Common myeloid progenitor, CD34-positive (primary cell): ENCODE results near the gene RPEL1.
"Not testable (repeated sequence)": the region's sequence is repeated elsewhere in the genome, so short reads cannot be mapped to it uniquely, and the experiment has no call there.

Source experiments
- CTCF ChIA-PET: fragments of 350-600 bp; sonication (Branson Sonifier 250); formaldehyde crosslinking; loops from one replicate; lab custom pipeline; 2021; ENCODE audit warnings: antibody characterized with exemption; lab: Charles Lee
- POLR2A ChIA-PET: fragments of 350-600 bp; sonication (Branson Sonifier 250); formaldehyde crosslinking; loops from one replicate; lab custom pipeline; 2021; ENCODE audit warnings: antibody characterized with exemption; lab: Charles Lee
- DNase-seq, 3 donors: peaks; one replicate each; pipeline versions ENCODE4 v3.0.0 to v3.0.0-alpha.2; 2013
- H3K27ac ChIP-seq, 2 experiments: 1 replicate in 1 of 2; 2 replicates in 1 of 2; pipeline ENCODE4 v1.7.0; 2013; ENCODE audit warnings: inconsistent platforms in 2 of 2, low read length in 2 of 2, mild to moderate bottlenecking in 2 of 2, low read depth in 1 of 2, moderate library complexity in 1 of 2; ENCODE audit not compliant: severe bottlenecking in 2 of 2, insufficient read depth in 1 of 2, poor library complexity in 1 of 2
- H3K27me3 ChIP-seq, 5 experiments: replicated peaks in 2 of 5; 1 replicate in 3 of 5; 2 replicates in 2 of 5; pipeline versions ENCODE4 v1.6.1 to v1.7.0; 2013; ENCODE audit warnings: low read length in 4 of 5, mild to moderate bottlenecking in 2 of 5, moderate library complexity in 2 of 5, inconsistent platforms in 1 of 5; ENCODE audit not compliant: insufficient read depth in 5 of 5, control insufficient read depth in 4 of 5
- H3K36me3 ChIP-seq, 4 experiments: 1 replicate in 2 of 4; 2 replicates in 2 of 4; pipeline versions ENCODE4 v1.6.1 to v1.7.0; 2013; ENCODE audit warnings: low read length in 3 of 4, control low read depth in 1 of 4, mild to moderate bottlenecking in 1 of 4; ENCODE audit not compliant: control insufficient read depth in 4 of 4, insufficient read depth in 4 of 4
- H3K4me1 ChIP-seq, 4 experiments: 1 replicate in 3 of 4; 2 replicates in 1 of 4; pipeline versions ENCODE4 v1.6.1 to v1.7.1; 2013; ENCODE audit warnings: low read length in 3 of 4, mild to moderate bottlenecking in 3 of 4, control low read depth in 1 of 4, inconsistent platforms in 1 of 4, moderate library complexity in 1 of 4; ENCODE audit not compliant: control insufficient read depth in 4 of 4, insufficient read depth in 4 of 4; ENCODE audit errors: control extremely low read depth in 1 of 4
- H3K4me3 ChIP-seq, 7 experiments: 1 replicate in 4 of 7; 2 replicates in 3 of 7; pipeline versions ENCODE4 v1.5.1 to v1.7.0; 2013; ENCODE audit warnings: mild to moderate bottlenecking in 7 of 7, low read length in 6 of 7, moderate library complexity in 6 of 7, inconsistent platforms in 2 of 7, low read depth in 2 of 7, control low read depth in 1 of 7; ENCODE audit not compliant: insufficient read depth in 4 of 7, control insufficient read depth in 1 of 7; ENCODE audit errors: extremely low read depth in 1 of 7
- H3K9me3 ChIP-seq, 5 experiments: 1 replicate in 4 of 5; 2 replicates in 1 of 5; pipeline versions ENCODE4 v1.6.1 to v1.7.1; 2013; ENCODE audit warnings: low read length in 4 of 5, mild to moderate bottlenecking in 2 of 5, inconsistent platforms in 1 of 5, low read depth in 1 of 5, moderate library complexity in 1 of 5; ENCODE audit not compliant: control insufficient read depth in 4 of 5, insufficient read depth in 2 of 5; ENCODE audit errors: control extremely low read depth in 1 of 5
- WGBS: methylation state at CpG from one replicate; pipeline ENCODE4 v1.1.5; 2013; ENCODE audit not compliant: insufficient coverage; 5-methylcytosine and 5-hydroxymethylcytosine counted together

RPEL1 gene

DNA sequence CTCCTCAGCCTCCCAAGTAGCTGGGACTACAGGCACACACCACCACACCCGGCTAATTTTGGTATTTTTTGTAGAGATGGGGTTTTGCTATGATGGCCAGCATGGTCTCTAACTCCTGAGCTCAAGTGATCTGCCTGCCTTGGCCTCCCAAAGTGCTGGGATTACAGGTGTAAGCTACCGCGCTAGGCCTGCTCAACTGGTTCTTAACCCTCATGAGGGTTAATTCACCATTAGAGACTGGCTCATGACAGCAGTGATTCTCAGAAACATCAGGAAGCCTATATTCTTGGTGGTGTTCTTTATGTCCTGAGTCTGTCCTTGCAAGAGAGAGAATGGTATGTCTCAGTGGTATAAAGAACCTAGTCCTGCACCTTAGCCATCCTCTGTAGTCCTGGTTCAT lies 42.2 kb upstream of the RPEL1 start:
- Histone ChIP-seq H3K4me1 (peaks cover 0 to 22% (median 5%) of the 10 kb centered on the region in 4 experiments), H3K27me3 (no peaks in the 10 kb centered on the region), H3K4me3 (no peak overlapping the region), H3K27ac (no peak overlapping the region), H3K9me3 (no peaks in the 10 kb centered on the region), H3K36me3 (no peaks in the 10 kb centered on the region)
- CTCF ChIA-PET, result no interaction called here
- WGBS, result 92% methylated on average over 2 of the region's 3 CpGs
- no peak for DNase-seq
- POLR2A ChIA-PET, result no interaction called here

DNA sequence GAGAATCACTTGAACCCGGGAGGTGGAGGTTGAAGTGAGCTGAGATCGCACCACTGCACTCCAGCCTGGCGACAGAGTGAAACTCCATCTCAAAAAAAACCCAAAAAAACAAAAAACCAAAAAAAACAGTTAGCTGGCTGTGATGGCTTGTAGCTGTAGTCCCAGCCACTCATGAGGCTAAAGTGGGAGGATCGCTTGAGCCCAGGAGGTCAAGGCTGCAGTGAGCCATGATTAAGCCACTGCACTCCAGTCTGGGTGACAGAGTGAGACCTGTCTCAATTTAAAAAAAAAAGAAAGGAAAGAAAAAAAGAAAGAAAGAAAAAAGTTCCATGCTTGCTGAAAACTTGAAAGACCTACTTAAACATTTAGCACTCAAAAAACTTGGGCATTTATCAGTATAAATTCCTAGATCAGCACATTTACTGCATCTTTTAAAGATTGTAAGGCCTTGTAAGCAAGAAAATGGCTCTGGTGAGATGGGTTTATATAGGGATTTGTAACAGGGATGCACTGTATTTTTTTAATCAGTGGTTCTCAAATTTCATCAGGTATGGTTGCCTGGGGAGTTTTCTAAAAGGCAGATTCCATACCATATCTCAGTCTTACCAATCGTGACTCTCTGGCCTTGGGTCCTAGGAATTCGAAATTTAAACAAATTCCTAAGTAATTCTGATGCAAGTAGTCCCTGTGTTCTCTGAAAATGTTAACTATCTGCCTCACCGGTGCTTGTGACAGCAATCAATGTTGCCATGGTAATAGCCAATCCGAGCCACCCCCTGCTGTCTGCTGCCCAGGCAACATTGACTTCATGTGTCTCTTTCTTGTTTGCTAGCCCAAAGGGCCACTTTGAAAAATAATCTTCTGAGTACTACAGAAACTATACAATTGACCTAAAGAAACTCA lies 41.1 kb upstream of the RPEL1 start:
- 88% methylated on average over 4 of the region's 8 CpGs for WGBS

DNA sequence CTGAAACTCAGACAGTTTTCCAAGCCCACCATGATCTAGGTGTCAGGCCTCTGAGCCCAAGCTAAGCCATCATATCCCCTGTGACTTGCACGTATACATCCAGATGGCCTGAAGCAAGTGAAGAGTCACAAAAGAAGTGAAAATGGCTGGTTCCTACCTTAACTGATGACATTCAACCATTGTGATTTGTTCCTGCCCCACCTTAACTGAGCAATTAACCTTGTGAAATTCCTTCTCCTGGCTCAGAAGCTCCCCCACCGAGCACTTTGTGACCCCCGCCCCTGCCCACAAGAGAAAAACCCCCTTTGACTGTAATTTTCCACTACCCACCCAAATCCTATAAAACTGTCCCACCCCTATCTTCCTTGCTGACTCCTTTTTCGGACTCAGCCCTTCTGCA lies 40.3 kb upstream of the RPEL1 start:
- H3K36me3 ChIP-seq, H3K27ac ChIP-seq, H3K4me3 ChIP-seq, DNase-seq, H3K4me1 ChIP-seq, H3K9me3 ChIP-seq, POLR2A ChIA-PET, H3K27me3 ChIP-seq, CTCF ChIA-PET: not testable (repeated sequence)
- 92% methylated on average over 2 of the region's 4 CpGs for WGBS

More for the DNA sequence above, 41.1 kb upstream of the RPEL1 start:
- no peak for DNase-seq
- Histone ChIP-seq H3K27me3 (no peaks in the 10 kb centered on the region), H3K9me3 (peaks cover 0 to under 1% (median 0%) of the 10 kb centered on the region in 5 experiments), H3K4me1 (peaks cover 0 to 12% (median 4%) of the 10 kb centered on the region in 4 experiments), H3K27ac (no peak overlapping the region), H3K4me3 (no peak overlapping the region), H3K36me3 (no peaks in the 10 kb centered on the region)
- ChIA-PET POLR2A (interaction anchor here (0.5 kb wide), 1 partner anchor 20 kb away, joined by 3 read pairs; no protein-coding TSS in a partner anchor), CTCF (no interaction called here)

DNA sequence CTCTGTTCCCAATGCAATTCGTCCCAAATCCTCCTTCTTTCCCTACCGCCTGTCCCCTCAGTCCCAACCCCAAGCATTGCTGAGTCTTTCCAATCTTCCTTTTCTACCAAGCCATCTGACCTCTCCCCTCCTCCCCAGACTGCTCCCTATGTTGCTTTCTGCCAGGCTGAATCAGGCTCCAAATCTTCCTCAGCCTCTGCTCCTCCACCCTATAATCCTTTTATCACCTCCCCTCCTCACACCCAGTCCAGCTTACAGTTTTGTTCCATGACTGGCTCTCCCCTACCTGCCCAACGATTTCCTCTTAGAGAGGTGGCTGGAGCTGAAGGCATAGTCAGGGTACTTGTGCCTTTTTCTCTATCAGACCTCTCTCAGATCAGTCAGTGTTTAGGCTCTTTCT lies 39.0 kb upstream of the RPEL1 start:
- H3K4me3 ChIP-seq, H3K9me3 ChIP-seq, CTCF ChIA-PET, H3K36me3 ChIP-seq, H3K4me1 ChIP-seq, POLR2A ChIA-PET, DNase-seq, H3K27ac ChIP-seq, H3K27me3 ChIP-seq: not testable (repeated sequence)
- WGBS, result 92% methylated on average over 3 of the region's 3 CpGs

DNA sequence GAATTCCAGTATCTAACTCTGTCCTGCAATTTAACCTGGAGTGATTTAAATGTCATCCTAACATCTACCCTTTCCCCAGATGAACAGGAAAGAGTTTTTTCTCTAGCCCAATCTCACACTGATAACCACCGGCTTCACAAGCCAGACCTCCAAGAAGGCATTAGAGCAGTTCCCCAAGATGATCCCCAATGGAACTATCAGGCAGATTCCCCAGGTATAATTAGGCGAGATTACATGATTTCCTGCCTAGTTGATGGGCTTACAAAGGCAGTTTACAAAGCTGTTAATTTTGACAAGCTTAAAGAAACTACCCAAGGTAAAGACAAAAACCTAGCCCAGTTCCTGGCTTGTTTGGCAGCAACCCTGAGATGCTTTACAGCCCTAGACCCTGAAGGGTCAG lies 38.5 kb upstream of the RPEL1 start:
- CTCF ChIA-PET, result no interaction called here
- Histone ChIP-seq H3K4me3 (no peak overlapping the region), H3K4me1 (peaks cover 0 to 10% (median 4%) of the 10 kb centered on the region in 4 experiments), H3K27ac (no peak overlapping the region), H3K9me3 (peaks cover 0 to 9% (median 0%) of the 10 kb centered on the region in 5 experiments), H3K27me3 (no peaks in the 10 kb centered on the region), H3K36me3 (no peaks in the 10 kb centered on the region)
- DNase-seq, result no peak
- WGBS, result 100% methylated on average over 2 of the region's 2 CpGs
- POLR2A ChIA-PET, result no interaction called here

DNA sequence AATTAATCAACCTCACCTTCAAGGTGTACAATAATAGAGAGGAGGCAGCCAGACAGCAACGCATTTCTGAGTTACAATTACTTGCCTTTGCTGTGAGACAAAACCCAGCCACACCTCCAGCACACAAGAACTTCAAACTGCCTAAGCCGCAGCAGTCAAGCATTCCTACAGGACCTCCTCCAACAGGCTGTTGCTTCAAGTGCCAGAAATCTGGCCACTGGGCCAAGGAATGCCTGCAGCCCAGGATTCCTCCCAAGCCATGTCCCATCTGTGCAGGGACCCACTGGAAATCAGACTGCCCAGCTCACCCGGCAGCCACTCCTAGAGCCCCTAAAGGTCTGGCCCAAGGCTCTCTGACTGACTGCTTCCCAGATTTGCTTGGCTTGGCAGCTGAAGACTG lies 38.0 kb upstream of the RPEL1 start:
- H3K27ac ChIP-seq, DNase-seq, H3K4me3 ChIP-seq, H3K4me1 ChIP-seq, H3K9me3 ChIP-seq, CTCF ChIA-PET, POLR2A ChIA-PET, H3K36me3 ChIP-seq, H3K27me3 ChIP-seq: not testable (repeated sequence)
- 100% methylated on average over 2 of the region's 3 CpGs for WGBS

DNA sequence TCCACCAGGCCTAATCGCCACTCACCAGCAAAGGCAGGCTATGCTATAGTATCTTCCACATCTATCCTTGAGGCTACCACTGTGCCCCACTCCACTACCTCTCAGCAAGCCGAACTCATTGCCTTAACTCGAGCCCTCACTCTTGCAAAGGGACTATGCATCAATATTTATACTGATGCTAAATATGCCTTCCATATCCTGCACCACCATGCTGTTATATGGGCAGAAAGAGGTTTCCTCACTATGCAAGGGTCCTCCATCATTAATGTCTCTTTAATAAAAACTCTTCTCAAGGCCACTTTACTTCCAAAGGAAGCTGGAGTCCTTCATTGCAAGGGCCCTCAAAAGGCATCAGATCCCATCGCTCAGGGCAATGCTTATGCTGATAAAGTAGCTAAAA lies 35.4 kb upstream of the RPEL1 start:
- peaks cover 0 to 12% (median 0%) of the 10 kb centered on the region in 5 experiments for H3K9me3 ChIP-seq
- H3K27me3 ChIP-seq, POLR2A ChIA-PET, H3K27ac ChIP-seq, H3K4me3 ChIP-seq, H3K4me1 ChIP-seq, H3K36me3 ChIP-seq: not testable (repeated sequence)
- DNase-seq, result peak in 1 of 3 donors; percentile 31
- 100% methylated on average over 3 of the region's 4 CpGs for WGBS
- CTCF ChIA-PET, result interaction anchor here (1.0 kb wide), 1 partner anchor 13 kb away, joined by 3 read pairs; no protein-coding TSS in a partner anchor
